Mammary epithelial cell (primary cell): ENCODE results near the gene EPHA4.

ENCODE experiments used
- EZH2 ChIP-seq: IDR thresholded peaks from 2 replicates; pipeline ENCODE4 v1.6.1; 2012; ENCODE audit warnings: low read length, inconsistent platforms, borderline replicate concordance
- TF ChIP-seq, protein P1 (sequence below), 2 donors: IDR thresholded peaks in 1 of 2; conservative IDR thresholded peaks in 1 of 2; 2 replicates each; pipeline ENCODE4 v1.5.1; 2011 to 2012; ENCODE audit warnings: inconsistent platforms in 2 of 2, low read length in 2 of 2, mild to moderate bottlenecking in 2 of 2, control low read depth in 1 of 2, low read depth in 1 of 2; ENCODE audit not compliant: insufficient read depth in 1 of 2; ENCODE audit errors: extremely low read depth in 1 of 2

DNA sequence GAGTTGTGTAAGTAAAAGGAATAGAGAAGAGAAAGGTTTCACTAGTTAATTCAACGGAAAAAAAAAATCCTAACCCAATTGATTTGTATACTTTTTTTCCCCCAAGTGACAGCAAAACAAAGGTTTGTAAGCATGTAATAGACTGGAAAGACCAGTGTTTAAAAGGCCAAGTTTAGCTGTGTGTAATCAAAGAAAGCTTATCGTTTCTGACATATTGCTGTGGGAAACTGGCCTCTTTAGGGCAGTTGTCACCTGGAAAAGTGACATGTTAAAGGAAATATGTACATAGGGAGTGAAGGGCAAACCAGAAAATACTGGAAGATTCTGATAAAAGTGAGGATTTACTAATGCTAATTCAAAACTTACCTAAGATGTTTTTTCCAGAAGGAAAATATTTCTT lies 45.9 kb upstream of the EPHA4 start:
- TF ChIP-seq, protein P1, sequence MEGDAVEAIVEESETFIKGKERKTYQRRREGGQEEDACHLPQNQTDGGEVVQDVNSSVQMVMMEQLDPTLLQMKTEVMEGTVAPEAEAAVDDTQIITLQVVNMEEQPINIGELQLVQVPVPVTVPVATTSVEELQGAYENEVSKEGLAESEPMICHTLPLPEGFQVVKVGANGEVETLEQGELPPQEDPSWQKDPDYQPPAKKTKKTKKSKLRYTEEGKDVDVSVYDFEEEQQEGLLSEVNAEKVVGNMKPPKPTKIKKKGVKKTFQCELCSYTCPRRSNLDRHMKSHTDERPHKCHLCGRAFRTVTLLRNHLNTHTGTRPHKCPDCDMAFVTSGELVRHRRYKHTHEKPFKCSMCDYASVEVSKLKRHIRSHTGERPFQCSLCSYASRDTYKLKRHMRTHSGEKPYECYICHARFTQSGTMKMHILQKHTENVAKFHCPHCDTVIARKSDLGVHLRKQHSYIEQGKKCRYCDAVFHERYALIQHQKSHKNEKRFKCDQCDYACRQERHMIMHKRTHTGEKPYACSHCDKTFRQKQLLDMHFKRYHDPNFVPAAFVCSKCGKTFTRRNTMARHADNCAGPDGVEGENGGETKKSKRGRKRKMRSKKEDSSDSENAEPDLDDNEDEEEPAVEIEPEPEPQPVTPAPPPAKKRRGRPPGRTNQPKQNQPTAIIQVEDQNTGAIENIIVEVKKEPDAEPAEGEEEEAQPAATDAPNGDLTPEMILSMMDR (conservative IDR thresholded peaks at IDR 0.05 in 1 of 2, IDR thresholded peaks at IDR 0.05 in 1 of 2; ENCODE audit: extremely low read depth in 1 of 2, insufficient read depth in 1 of 2, low read depth in 1 of 2, low read length in 2 of 2) = no peak
- TF ChIP-seq EZH2 = no peak
